HCT116 (cell line): Measurements from ENCODE around the gene TMEM235. TPM values are rescaled to one million over a fixed set of nuclear protein-coding genes. Genes with fewer than 3 reads are reported as not detected.

Experiments
- ATAC-seq: fragments of 200-7000 bp; cut with Tn5 transposase; 2 replicates; pipeline ENCODE4 v1.9.1; 2020; ENCODE audit warnings: mild to moderate bottlenecking, moderate library complexity
- BruUV-seq: library from RNA; stranded (reverse); fragments of 400-500 nt; replicated peaks from 2 replicates; lab custom pipeline; 2021; lab: Mats Ljungman, UMichigan
- CTCF ChIA-PET: fragments of 300-600 bp; sonication (Branson Sonifier 250); formaldehyde crosslinking; loops from one replicate; lab custom pipeline; 2021; ENCODE audit warnings: antibody characterized with exemption; lab: Charles Lee
- POLR2A ChIA-PET: fragments of 300-600, 350-600 bp; sonication (Branson Sonifier 250); formaldehyde crosslinking; loops from one replicate; lab custom pipeline; 2021; ENCODE audit warnings: antibody characterized with exemption; lab: Charles Lee
- RAD21 ChIA-PET, 2 experiments: fragments of 300-600 bp; sonication (Branson Sonifier 250); formaldehyde crosslinking; loops; one replicate each; lab custom pipeline; 2023; ENCODE audit warnings: low total read pairs in 2 of 2; ENCODE audit not compliant: uncharacterized antibody in 2 of 2, unreplicated experiment in 2 of 2, low non-redundant PET in 1 of 2; lab: Charles Lee
- DNase-seq: peaks from one replicate; pipeline ENCODE4 v3.0.0-alpha.2; 2010; ENCODE audit warnings: low read depth, low spot score
- H2AFZ ChIP-seq: fragments of 200-600 bp; shearing (Covaris generic), sonication (generic); 2 replicates; pipeline ENCODE4 v1.6.1; 2017; ENCODE audit warnings: low read depth, mixed run types, mixed read lengths, antibody characterized with exemption, low read length; ENCODE audit not compliant: poor library complexity, severe bottlenecking
- H3K27ac ChIP-seq: 2 replicates; pipeline ENCODE4 v1.5.1; 2012; ENCODE audit warnings: low read depth, low read length
- H3K27me3 ChIP-seq: fragments of 200-600 bp; sonication (generic); 2 replicates; pipeline ENCODE4 v1.6.1; 2016; ENCODE audit warnings: mixed run types, low read length, mixed read lengths; ENCODE audit not compliant: insufficient read depth
- H3K36me3 ChIP-seq, 2 experiments: fragments of 200-500 bp in 1 of 2; fragments of 200-600 bp in 1 of 2; sonication (Bioruptor generic) in 1 of 2; sonication (generic) in 1 of 2; 2 replicates each; pipeline versions ENCODE4 v1.5.1 to v1.6.1; 2014 to 2016; ENCODE audit warnings: low read length in 2 of 2, inconsistent platforms in 1 of 2, mixed read lengths in 1 of 2, mixed run types in 1 of 2; ENCODE audit not compliant: insufficient read depth in 2 of 2, control insufficient read depth in 1 of 2
- H3K4me1 ChIP-seq, 2 experiments: fragments of 200-600 bp in 1 of 2; sonication (generic) in 1 of 2; 2 replicates each; pipeline versions ENCODE4 v1.5.1 to v1.6.1; 2012 to 2017; ENCODE audit warnings: low read length in 2 of 2, inconsistent platforms in 1 of 2, mild to moderate bottlenecking in 1 of 2, mixed read lengths in 1 of 2, mixed run types in 1 of 2, moderate library complexity in 1 of 2; ENCODE audit not compliant: insufficient read depth in 2 of 2, control insufficient read depth in 1 of 2
- H3K4me2 ChIP-seq: fragments of 200-600 bp; sonication (generic); 2 replicates; pipeline ENCODE4 v1.6.1; 2017; ENCODE audit warnings: mixed run types, low read length, mixed read lengths
- H3K4me3 ChIP-seq, 2 experiments: fragments of 200-600 bp in 1 of 2; sonication (generic) in 1 of 2; replicated peaks in 1 of 2; 2 replicates each; pipeline ENCODE4 v1.5.1; 2011 to 2016; ENCODE audit warnings: low read length in 2 of 2, control low read depth in 1 of 2, low read depth in 1 of 2, mild to moderate bottlenecking in 1 of 2, mixed read lengths in 1 of 2, mixed run types in 1 of 2
- H3K79me2 ChIP-seq: fragments of 200-600 bp; sonication (generic); 2 replicates; pipeline ENCODE4 v1.6.1; 2017; ENCODE audit warnings: mild to moderate bottlenecking, mixed run types, low read length, moderate library complexity, mixed read lengths; ENCODE audit not compliant: insufficient read depth
- H3K9ac ChIP-seq: fragments of 200-600 bp; sonication (generic); 2 replicates; pipeline ENCODE4 v1.6.1; 2016; ENCODE audit warnings: low read length, mixed read lengths
- H3K9me2 ChIP-seq: fragments of 200-600 bp; sonication (generic), shearing (Covaris generic); 2 replicates; pipeline ENCODE4 v1.6.1; 2017; ENCODE audit warnings: mixed run types, mild to moderate bottlenecking, moderate library complexity; ENCODE audit not compliant: insufficient read depth
- H3K9me3 ChIP-seq, 2 experiments: fragments of 200-500 bp in 1 of 2; fragments of 200-600 bp in 1 of 2; sonication (Bioruptor generic) in 1 of 2; sonication (generic) in 1 of 2; 2 replicates each; pipeline ENCODE4 v1.6.1; 2014 to 2017; ENCODE audit warnings: low read length in 2 of 2, mixed read lengths in 2 of 2, inconsistent platforms in 1 of 2, low read depth in 1 of 2, mild to moderate bottlenecking in 1 of 2, mixed run types in 1 of 2, moderate library complexity in 1 of 2; ENCODE audit not compliant: control insufficient read depth in 1 of 2, insufficient read depth in 1 of 2
- H4K20me1 ChIP-seq: fragments of 200-600 bp; sonication (generic), shearing (Covaris generic); 2 replicates; pipeline ENCODE4 v1.6.1; 2017; ENCODE audit warnings: mixed run types, mild to moderate bottlenecking, moderate library complexity; ENCODE audit not compliant: insufficient read depth
- CBX3 ChIP-seq: IDR thresholded peaks from 2 replicates; pipeline ENCODE4 v1.6.1; 2012; ENCODE audit warnings: low read depth
- CEBPB ChIP-seq: IDR thresholded peaks from 2 replicates; pipeline ENCODE4 v1.6.1; 2012; ENCODE audit warnings: low read depth
- ELF1 ChIP-seq: IDR thresholded peaks from 2 replicates; pipeline ENCODE4 v1.6.1; 2012; ENCODE audit warnings: low read depth, borderline replicate concordance
- EZH2 ChIP-seq: fragments of 200-600 bp; sonication (generic); IDR thresholded peaks from 2 replicates; pipeline ENCODE4 v1.6.1; 2017; ENCODE audit warnings: antibody characterized with exemption, mixed run types
- FOSL1 ChIP-seq: IDR thresholded peaks from 2 replicates; pipeline ENCODE4 v1.6.1; 2012; ENCODE audit warnings: low read depth
- JUND ChIP-seq: IDR thresholded peaks from 2 replicates; pipeline ENCODE4 v1.6.1; 2012
- TCF7L2 ChIP-seq: IDR thresholded peaks from 2 replicates; pipeline ENCODE4 v1.7.0; 2011; ENCODE audit warnings: borderline replicate concordance, inconsistent platforms; ENCODE audit not compliant: insufficient read depth, insufficient read length; ENCODE audit errors: extremely low read depth
- ZFX ChIP-seq: fragments of 450-650 bp; IDR thresholded peaks from 2 replicates; pipeline ENCODE4 v1.6.1; 2017
- intact Hi-C: fragments of 100-400 bp; cut with micrococcal nuclease; formaldehyde crosslinking; loops from 2 replicates; pipeline ENCODE4 v1.10.0; 2022
- total RNA-seq: library from RNA; stranded (reverse); gene quantifications from one replicate; pipeline ENCODE4 v1.2.1, GENCODE V29; 2021; ENCODE audit not compliant: unreplicated experiment
- TF ChIP-seq, protein P1 (sequence below), 3 experiments: fragments of 200-600 bp in 1 of 3; sonication (generic) in 1 of 3; IDR thresholded peaks in 2 of 3; conservative IDR thresholded peaks in 1 of 3; 2 replicates each; pipeline ENCODE4 v1.5.1; 2012 to 2017; ENCODE audit warnings: low read depth in 2 of 3, low read length in 2 of 3, antibody characterized with exemption in 1 of 3, borderline replicate concordance in 1 of 3, control low read depth in 1 of 3, mild to moderate bottlenecking in 1 of 3, mixed read lengths in 1 of 3, mixed run types in 1 of 3, moderate library complexity in 1 of 3; ENCODE audit not compliant: insufficient read depth in 1 of 3

The TMEM235 gene
- total RNA-seq, 1 experiment from 2014 or later: not detected

DNA sequence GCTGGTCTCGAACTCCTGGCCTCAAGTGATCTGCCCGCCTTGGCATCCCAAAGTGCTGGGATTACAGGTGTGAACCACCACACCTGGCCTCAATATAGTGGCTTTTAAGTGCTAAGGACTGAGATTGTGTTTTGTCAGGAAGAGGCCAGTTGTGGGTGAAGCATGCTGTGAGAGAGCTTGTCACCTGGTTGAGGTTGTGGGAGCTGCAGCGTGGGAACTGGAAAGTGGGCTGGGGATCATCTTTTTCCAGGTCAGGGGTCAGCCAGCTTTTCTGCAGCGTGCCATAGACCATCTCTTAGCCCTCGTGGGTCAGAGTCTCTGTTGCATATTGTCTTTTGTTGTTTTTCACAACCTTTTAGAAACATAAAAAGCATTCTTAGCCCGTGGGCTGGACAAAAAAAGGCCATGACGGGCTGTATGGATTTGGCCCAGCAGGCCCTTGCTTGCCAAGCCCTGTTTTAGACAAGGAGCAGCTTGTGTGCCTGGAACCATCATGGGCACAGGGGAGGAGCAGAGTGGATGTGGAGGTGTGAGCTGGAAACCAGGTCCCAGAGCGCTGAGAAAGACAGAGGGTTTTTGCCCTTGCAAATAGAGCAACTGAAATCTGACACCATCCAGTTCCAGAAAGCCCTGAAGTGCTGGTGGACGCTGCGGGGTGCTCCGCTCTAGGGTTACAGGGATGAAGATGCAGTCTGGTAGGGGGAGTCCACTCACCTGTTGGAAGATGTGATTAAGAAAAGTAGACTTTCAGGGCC is 11.9 kb upstream of the TMEM235 start:
- peaks cover 52 to 64% of the 10 kb centered on the region in 2 experiments for H3K36me3 ChIP-seq
- DNase-seq: no peak
- H3K9me3 ChIP-seq: no peaks in the 10 kb centered on the region
- no peak overlapping the region for H3K4me3 ChIP-seq
- no peaks in the 10 kb centered on the region for H3K9me2 ChIP-seq
- RAD21 ChIA-PET: no interaction called here
- TF ChIP-seq CBX3 (no peak), ELF1 (no peak), CEBPB (no peak), EZH2 (no peak), TCF7L2 (no peak)
- TF ChIP-seq, all 23 proteins: peak for 0
- Histone ChIP-seq H3K9ac (no peak overlapping the region), H2AFZ (no peak overlapping the region), H3K79me2 (peaks cover 73% of the 10 kb centered on the region), H3K4me2 (no peak overlapping the region), H3K4me1 (peaks cover 8 to 11% of the 10 kb centered on the region in 2 experiments; a peak in 3 of 4 replicates), H3K27me3 (no peaks in the 10 kb centered on the region), H4K20me1 (no peaks in the 10 kb centered on the region; the same call in 1 of the 2 replicates), H3K27ac (no peak overlapping the region)
- BruUV-seq: no TSS peak
- intact Hi-C loops: no loop called here
- POLR2A ChIA-PET: no interaction called here
- CTCF ChIA-PET: no interaction called here
- no peak for ATAC-seq

DNA sequence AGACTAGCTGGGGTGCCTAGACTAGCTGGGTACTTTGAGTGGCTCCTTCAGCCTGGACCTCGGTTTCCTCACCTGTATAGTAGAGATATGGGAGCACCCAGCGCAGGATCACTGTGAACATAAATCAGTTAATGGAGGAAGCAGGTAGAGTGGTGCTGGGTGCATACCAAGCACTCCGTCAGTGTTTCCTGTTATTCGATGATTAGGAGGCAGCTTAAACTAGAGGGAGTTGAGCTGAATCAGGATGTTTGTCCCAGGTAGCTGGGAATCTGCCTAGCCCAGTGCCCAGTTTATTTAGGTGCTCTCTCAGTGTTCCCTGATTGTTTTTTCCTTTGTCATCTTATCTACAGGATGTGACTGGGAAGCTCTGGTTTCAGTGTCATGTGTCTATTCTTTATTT is 8.4 kb upstream of the TMEM235 start:
- no TSS peak for BruUV-seq
- Histone ChIP-seq H4K20me1 (no peaks in the 10 kb centered on the region; the same call in 1 of the 2 replicates), H3K27me3 (no peaks in the 10 kb centered on the region), H3K4me1 (no peaks in the 10 kb centered on the region), H3K9me2 (no peaks in the 10 kb centered on the region), H3K4me3 (no peak overlapping the region), H3K36me3 (peaks cover 43 to 51% of the 10 kb centered on the region in 2 experiments), H2AFZ (no peak overlapping the region), H3K4me2 (no peak overlapping the region), H3K9me3 (no peaks in the 10 kb centered on the region), H3K27ac (no peak overlapping the region), H3K9ac (no peak overlapping the region), H3K79me2 (peaks cover 38% of the 10 kb centered on the region)
- ChIA-PET RAD21 (no interaction called here), CTCF (no interaction called here), POLR2A (interaction anchor here (0.6 kb wide), 1 partner anchor 1996 kb away, joined by 3 read pairs; no protein-coding TSS in a partner anchor)
- no peak for DNase-seq
- ATAC-seq: no peak
- no peak for TF ChIP-seq JUND
- no peak for TF ChIP-seq FOSL1
- TF ChIP-seq, protein P1, sequence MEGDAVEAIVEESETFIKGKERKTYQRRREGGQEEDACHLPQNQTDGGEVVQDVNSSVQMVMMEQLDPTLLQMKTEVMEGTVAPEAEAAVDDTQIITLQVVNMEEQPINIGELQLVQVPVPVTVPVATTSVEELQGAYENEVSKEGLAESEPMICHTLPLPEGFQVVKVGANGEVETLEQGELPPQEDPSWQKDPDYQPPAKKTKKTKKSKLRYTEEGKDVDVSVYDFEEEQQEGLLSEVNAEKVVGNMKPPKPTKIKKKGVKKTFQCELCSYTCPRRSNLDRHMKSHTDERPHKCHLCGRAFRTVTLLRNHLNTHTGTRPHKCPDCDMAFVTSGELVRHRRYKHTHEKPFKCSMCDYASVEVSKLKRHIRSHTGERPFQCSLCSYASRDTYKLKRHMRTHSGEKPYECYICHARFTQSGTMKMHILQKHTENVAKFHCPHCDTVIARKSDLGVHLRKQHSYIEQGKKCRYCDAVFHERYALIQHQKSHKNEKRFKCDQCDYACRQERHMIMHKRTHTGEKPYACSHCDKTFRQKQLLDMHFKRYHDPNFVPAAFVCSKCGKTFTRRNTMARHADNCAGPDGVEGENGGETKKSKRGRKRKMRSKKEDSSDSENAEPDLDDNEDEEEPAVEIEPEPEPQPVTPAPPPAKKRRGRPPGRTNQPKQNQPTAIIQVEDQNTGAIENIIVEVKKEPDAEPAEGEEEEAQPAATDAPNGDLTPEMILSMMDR (IDR thresholded peaks at IDR 0.05 in 2 of 3, conservative IDR thresholded peaks at IDR 0.05 in 1 of 3; ENCODE audit: borderline replicate concordance in 1 of 3, insufficient read depth in 1 of 3, low read depth in 2 of 3, low read length in 2 of 3): no peak
- TF ChIP-seq CEBPB: no peak
- no peak for TF ChIP-seq ZFX
- intact Hi-C loops: no loop called here
